CD4-positive, alpha-beta T cell treated with Interleukin-10 for 1 hour (primary cell): Measurements from ENCODE around the gene UBR2.
"Not testable (repeated sequence)": the region's sequence is repeated elsewhere in the genome, so short reads cannot be mapped to it uniquely, and the experiment has no call there.

ENCODE experiments used
- DNase-seq: peaks from one replicate; pipeline ENCODE4 v3.0.0-alpha.2; 2020

The UBR2 gene

DNA sequence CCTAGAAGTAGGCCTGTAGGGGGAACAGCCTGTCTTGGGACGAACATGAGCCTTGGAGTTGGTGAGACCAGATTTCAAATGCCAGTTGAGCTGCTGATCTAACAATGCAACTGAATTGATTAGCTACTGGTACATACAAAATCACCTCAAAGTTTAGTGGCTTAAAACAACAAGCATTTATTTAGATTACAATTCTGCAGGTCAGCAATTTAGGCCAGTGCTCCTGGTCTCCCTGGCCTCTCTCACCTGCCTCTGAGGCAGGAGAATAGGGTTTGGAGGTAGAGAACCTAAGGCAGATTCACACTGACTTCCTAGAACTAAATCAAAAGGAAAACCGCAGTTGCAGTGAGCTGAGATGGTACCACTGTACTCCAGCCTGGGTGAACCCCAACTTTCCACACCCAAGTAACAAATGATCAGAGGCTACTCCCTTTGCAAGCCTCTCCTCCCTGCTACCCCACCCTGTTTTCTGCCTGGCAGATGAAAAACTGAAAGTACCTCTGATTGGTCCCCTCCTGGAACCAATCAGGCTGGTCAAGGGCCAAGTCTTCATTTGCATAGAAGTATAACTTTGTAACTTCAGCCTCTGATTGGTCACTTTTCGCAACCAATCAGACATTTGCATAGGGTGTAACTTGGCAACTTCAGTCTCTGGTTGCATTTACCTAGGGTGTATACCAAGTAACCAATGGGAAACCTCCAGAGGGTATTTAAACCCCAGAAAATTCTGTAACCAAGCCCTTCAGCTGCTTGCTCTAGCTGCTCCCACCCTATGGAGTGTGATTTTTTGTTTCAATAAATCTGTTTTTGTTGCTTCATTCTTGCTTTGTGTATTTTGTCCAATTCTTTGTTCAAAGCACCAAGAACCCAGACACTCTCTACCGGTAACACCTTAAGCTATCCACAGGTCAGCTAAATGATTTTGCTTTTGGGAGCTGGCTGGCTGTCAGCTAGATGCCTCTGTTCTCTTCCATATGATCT is 8.1 kb upstream of the UBR2 start:
- peak; percentile 72 for DNase-seq

DNA sequence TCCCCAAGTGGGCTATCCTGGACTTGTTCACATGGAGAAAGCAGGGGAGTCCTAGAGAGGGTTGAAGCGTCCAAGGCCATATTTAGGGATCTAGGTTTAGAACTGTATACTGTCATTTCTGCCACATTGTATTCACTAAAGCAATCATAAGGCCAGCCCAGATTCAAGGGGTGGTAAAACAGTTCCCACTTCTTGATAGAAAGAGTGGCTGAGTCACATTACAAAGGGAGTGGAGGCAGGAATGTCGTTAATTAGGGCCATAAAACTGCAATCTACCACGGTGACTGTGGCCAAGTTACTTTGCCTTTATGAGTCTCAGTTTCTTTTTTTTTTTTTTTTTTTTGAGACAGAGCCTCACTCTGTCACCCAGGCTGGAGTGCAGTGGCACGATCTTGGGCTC is 7.4 kb upstream of the UBR2 start:
- no peak for DNase-seq

DNA sequence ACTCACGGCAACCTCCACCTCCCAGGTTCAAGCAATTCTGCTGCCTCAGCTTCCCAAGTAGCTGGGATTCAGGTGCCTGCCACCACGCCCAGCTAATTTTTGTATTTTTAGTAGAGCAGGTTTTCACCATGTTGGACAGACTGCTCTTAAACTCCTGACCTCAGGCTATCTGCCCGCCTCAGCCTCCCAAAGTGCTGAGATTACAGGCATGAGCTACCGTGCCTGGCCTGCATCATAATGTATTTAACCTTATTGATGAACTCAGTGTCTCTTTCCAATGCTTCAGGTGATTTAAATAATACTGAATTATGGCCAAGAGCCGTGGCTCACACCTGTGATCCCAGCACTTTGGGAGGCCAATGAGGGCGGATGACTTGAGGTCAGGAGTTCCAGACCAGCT is 4.6 kb upstream of the UBR2 start:
- DNase-seq: not testable (repeated sequence)

DNA sequence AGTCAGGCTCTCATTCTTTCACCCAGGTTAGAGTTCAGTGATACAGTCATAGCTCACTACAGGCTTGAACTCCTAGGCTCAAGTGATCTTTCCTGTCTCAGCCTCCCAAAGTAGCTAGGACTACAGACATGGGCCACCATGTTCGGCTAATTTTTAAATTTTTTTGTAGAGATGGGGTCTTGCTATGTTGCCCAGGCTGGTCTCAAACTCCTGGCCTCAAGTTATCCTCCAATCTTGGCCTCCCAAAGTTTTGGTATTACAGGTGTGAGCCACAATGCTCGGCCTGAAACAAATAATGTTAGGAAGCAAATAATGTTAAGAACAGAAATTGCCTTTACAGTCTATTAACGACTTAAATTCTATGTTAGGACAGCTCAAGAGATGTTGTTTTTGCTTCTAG is 1.8 kb upstream of the UBR2 start:
- DNase-seq: no peak

DNA sequence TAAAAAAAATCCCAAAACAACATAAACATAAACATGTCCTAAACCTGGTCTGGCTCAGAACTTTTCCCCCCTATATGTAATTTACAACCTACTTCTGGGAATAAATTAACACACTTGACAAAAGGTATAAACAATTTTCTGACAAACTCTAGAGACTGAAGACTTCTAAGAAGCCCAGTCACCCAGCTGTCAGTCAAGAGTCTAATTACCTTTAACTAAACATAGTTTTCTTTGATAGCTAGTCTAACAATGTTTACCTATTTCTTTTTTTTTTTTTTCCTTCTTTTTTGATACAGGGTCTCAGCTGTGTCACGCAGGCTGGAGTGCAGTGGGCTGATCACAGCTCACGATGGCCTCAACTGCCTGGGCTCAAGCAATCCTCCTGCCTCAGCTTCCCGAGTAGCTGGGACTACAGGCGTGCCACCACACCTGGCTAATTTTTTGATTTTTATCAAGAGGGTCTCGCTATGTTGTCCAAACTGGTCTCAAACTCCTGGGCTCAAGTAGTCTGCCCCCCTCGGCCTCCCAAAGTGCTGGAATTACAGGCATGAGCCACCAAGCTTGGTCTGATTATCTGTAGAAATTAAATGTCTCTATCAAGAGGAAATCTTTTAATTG is 932 bp upstream of the UBR2 start:
- no peak for DNase-seq

DNA sequence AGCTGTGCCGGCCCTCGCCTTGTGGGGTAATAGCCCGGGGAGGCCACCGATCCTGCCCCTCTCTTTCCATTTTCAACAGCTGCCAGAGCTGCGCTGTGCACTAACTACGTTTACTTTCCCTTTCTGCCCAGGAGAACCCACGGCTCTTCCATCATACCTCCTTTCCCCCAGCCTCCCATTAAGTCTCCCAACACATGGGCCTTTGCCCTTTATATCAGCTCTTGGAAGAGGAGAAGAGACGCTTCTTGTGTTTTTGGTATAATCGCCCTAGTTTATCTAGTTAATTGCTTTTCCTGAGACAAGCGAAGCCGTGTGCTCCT is 637 bp downstream of the UBR2 start:
- no peak for DNase-seq

DNA sequence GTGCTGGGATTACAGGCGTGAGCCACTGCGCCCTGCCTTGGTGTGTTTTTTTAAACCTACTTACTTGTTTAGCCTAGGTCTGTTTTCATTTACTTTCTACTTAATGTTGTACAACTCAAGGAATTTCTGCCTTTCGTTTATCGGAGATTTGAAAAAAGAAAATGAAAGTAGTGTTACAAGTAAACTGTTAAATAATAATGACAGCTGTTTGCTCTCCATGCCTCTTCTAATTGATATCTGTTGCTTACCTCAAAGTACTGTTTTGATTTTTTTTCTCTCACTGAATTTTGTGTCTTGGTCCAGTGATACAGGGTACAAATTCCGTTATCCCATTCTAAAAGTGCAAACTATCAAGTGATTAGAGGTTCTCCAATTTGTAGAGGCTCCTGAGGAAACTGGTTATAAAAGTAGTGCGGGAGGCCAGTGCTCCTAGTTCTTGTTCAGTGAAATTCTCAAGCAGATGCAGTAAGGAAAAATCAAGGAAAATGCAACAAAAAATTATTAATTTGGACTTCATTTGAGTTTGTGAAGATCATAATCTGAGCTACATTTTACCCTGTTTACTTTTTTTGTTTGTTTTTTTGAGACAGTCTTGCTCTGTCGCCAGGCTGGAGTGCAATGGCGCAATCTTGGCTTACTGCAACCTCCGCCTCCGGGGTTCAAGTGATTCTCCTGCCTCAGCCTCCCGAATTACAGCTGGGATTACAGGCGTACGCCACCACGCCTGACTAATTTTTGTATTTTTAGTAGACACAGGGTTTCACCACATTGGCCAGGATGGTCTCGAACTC is 2.2 kb downstream of the UBR2 start:
- no peak for DNase-seq

DNA sequence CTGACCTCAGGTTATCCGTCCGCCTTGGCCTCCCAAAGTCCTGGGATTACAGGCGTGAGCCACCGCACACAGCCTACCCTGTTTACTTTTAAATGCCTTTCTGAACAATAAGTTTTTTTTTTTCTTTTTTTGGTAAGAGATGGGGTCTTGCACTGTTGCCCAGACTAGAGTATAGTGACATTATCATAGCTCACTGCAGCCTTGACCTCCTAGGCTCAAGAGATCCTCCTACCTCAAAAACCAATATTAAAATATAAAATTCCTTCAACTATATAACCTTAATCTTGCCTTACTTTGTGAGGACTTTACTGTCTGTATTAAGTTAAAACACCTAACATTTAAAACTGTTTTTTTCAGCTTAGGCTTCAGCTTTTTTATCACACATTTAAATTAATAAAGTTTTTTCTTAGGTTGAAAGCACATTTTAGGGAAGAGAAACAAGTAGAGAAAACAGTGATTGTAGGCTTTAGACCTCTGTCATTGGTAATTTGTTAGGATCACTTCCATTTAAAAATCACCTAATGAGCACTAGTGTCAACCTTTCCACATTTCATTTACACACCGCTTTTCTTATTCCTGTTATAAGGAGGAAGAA is 2.9 kb downstream of the UBR2 start:
- no peak for DNase-seq

DNA sequence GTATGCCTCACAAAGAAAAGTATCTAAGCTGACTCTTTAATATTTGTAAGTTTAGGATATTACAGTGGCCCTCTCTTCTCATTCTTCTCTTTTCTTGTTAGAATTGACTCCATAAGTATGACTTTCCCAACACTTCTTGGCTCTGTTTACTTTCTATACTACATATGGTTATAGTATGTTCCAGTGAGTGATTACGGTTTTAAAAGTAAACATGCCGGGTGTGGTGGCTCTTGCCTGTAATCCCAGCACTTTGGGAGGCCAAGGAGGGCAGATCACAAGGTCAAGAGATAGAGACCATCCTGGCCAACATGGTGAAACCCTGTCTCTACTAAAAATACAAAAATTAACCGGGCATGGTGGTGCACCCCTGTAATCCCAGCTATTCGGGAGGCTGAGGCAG is 3.4 kb downstream of the UBR2 start:
- not testable (repeated sequence) for DNase-seq

DNA sequence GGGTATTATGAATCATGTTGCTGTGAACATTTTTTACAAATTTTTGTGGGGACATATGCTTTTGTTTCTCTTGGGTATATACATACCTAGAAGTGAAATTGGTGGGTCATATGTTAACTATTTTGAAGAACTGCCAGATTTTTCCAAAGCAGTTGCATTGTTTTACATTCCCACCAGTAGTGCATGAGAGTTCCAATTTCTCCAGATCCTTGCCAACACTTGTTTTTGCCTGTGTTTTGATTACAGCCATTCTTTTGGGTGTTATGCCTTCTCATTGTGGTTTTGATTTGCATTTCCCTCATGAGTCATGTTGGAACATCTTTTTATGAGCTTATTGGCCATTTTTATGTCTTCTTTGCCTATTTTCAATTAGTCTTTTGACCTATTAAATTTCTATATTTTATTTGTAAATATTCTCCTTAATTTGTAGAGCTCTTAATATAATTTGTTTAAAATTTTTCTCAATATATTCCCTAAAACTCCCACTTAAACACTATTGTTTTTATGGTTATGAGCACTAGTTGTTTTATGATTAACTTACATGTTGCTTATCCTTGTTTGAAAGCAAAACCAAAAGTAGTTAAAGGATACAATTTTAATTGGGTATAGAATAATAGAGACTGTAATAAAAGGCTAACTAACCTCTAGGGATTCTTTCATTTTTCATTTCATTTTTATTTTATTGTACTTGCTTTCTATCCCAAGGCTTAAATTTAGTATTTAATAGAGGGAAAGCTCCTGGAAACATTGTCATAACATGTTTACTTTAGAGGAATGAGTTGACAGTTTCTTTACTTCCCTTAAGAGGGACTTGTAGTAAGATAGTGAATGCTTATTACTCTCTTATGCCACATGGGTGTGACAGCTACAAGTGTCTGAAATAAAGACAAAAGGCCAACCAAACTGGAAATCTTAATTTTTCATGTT is 5.5 kb downstream of the UBR2 start:
- DNase-seq: peak; percentile 15

DNA sequence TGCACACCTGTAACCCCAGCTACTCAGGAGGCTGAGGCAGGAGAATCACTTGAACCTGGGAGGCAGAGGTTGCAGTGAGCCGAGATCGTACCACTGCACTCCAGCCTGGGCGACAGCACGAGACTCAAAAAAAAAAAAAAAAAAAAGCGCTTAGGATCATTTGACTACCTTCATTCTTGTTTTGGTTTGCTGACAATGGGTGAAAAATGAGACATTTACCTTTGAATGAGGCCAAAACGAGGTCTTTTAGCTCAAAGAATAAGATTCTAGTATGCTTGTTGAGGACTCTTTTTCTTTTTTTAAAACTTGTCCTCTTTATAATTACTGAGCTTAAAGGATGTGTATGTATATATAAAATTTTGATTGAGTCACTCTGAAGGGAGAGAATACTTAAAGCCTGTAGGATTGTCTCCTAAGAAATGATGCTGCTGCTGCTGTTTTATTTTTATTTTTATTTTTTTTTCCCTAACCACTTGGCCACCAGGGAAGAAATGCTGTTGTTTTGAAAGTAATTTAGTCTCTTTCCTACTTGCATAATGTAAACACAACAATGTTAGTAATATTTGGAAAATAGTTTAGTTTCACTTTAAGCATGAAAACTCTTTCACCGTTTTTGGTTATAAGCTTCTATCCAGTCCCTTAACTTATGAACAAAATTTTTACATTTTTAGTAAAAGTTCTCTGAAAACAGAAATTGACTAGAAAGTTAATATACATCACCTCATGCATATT is 7.9 kb downstream of the UBR2 start:
- DNase-seq: no peak

DNA sequence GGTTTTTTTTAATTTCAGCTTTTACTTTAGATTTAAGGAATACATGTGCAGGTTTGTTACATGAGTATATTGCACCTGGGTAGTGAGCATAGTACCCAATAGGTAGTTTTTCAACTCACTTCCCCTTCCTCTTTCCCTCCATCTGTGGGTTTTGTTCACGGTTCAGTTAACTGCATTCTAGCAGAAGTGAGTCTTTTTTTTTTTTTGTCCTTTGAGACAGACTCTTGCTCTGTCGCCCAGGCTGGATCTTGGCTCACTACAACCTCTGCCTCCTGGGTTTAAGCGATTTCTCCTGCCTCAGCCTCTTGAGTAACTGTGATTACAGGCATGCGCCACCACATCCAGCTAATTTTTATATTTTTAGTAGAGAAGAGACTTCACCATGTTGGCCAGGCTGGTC is 8.7 kb downstream of the UBR2 start:
- DNase-seq: peak; percentile 15

DNA sequence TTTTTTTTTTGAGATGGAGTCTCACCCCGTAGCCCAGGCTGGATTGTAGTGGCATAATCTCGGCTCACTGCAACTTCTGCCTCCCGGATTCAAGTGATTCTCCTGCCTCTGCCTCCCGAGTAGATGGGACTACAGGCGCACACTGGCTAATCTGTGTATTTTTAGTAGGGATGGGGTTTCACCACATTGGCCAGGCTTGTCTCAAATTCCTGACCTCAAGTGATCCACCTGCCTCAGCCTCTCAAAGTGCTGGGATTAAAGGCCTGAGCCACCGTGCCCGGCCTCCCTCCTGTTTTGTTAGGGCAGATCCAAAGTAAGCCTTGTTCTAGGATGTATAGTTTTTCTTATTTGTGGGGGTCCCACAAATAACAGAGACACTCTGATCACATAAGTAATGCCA is 12.7 kb downstream of the UBR2 start:
- DNase-seq: not testable (repeated sequence)

DNA sequence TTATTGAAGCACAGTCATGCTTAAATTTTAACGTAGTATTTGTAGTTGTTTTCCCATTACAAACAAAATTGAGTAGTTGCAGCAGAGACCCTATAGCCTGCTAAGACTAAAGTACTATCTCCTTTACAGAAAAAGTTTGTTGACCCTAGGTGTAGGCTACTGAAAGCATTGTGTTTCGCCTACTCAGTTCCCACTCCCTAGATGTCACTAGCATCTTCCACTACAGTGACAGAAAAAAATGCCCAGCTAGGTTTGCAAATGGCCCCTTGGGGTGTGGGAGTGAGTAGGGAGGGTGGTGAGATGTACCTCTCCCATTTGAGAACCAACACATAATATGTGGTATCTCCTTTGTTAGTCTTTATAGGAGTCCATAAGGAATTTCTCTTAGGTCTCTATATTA is 34.5 kb downstream of the UBR2 start:
- DNase-seq: no peak

DNA sequence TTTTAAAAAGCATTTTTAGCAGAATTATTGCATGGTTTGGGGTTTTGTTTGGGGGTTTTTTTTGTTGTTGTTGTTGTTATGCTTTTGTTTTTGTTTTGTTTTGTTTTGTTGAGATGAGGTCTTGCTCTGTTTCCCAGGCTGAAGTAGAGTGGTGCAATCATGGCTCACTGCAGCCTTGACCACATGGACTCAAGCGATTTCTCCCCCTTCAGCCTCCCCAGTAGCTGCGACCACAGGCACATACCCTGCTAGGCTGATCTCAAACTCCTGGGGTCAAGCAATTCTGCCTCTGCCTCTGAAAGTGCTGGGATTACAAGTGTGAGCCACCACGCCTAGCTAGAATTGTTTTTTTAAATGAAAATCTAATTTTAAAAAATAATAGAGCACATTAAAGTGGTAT is 35.7 kb downstream of the UBR2 start:
- DNase-seq: no peak

DNA sequence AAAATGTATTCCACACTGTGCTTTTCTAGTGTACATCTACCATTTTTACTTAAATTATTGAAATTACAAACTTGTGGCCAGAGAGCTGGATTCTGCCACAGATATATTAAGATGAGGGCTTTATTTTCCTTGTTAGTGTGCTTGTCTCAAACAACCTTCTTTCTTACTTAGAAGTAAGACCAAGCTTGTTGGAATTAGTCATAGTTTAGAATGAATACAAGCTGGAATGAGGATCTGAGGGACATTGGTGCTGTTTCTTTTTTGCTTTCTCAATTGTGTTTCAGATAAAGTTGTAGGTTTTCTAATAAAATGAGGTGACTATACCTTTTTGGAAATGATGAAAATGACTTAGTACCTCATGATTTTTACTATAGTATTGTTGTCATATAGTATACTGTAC is 40.3 kb downstream of the UBR2 start:
- no peak for DNase-seq

DNA sequence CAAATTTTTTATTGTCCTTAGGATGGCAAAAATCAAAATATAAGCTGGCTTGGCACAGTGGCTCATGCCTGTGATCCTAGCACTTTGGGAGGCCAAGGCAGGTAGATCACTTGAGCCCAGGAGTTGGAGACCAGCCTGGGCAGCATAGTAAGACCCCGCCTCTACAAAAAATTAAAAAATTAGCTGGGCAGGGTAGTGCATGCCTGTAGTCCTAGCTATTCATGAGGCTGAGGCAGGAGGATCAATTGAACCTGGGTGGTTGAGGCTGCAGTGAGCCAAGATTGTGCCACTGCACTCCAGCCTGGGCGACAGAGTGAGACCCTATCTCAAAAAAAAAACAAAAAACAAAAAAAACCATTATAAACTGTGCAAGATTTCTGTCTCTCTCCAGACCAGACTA is 40.9 kb downstream of the UBR2 start:
- not testable (repeated sequence) for DNase-seq

DNA sequence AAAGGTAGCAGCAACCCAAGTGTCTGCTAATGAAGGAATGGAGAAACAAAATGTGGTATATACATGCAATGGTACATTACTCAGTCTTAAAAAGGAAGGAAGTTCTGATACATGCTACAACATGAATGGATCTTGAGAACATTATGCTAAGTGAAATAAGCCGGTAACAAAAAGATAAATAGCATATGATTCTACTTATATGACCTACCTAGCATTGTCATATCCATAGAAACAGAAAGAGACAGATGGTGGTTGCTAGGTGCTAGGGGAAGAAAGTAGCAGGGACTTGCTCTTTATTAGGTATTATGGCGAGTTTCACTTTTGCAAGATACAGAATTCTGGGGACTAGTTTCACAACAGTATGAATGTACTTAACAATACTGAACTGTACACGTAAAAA is 46.6 kb downstream of the UBR2 start:
- DNase-seq: no peak

DNA sequence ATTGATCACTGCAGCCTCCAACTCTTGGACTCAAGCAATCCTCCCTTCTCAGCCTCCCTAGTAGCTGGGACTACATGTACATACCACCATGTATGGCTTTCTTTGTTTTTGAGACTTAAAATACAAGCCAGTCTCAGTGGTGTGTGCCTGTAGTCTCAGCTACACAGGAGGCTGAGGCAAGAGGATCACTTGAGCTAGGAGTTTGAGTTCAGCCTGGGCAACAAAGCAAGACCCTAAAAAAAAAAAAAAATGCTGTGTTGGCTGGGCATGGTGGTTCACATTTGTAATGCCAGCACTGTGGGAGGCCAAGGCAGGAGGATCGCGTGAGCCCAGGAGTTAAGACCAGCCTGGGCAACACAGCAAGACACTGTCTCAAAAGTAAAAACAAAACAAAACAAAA is 51.7 kb downstream of the UBR2 start:
- no peak for DNase-seq

DNA sequence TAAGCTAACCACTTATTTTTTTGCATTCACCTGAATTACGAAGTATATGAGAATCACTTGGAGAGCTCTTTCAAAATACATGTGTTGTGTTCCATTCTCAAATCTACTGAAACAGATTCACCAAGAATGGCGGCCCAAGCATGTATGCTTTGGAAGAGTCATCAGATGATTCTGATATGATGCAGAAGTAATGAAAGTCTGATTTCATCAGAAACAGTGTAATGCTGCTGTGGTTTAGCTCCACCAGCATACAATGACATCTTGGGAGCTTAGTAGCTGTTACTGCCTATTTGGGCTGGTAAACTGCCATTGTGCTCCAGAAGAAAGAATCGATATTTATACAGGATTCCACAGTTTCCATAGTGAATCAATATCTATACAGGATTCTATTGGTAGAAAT is 52.9 kb downstream of the UBR2 start:
- no peak for DNase-seq

DNA sequence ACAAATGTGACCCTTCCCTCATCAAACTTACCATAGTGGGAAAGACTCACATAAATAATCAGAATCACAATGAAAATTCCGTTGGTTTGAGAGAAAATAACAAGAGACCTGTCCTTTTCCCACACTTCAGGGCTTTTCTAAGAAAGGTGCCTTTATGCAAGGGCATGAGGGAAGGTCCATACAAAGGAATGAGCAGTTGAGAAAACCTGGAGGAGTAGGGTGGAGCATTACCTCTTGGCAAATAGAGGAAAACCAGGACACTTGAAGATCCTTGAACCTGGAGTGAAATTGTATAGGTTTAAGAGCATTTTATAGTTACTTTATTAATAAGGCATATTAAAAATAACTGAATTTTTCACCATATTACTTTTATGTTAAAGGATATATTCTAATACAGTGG is 54.3 kb downstream of the UBR2 start:
- no peak for DNase-seq

DNA sequence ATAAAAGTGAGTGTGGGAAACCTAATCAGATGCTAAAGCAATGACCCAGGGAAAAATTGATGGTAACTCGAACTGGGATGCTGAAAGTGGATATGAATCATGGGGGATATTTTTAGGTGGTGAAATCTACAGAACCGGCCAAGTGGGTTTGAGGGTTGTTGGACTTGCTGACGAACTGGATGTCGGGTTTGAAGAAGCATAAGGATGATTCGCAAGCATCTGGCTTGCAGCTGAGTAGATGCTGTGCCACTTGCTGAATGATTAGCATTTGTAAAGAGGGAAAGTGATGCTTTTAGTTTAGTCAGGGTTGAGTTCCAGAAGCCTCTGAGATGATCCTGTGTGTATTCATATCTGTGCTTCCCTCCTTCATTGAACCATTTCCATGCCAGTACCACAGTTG is 54.9 kb downstream of the UBR2 start:
- no peak for DNase-seq
